SU-DHL-6 (cell line): ENCODE results near the gene PPP4R1.

ENCODE experiments used
- H2AFZ ChIP-seq: fragments of 200-600 bp; sonication (generic); 2 replicates; pipeline ENCODE4 v1.6.1; 2014; ENCODE audit warnings: low read depth, mild to moderate bottlenecking, moderate library complexity, mixed read lengths, antibody characterized with exemption, low read length; ENCODE audit not compliant: severe bottlenecking
- H3F3A ChIP-seq: fragments of 200-600 bp; shearing (Covaris generic); 2 replicates; pipeline ENCODE4 v1.6.0; 2016; ENCODE audit warnings: antibody characterized with exemption, mild to moderate bottlenecking; ENCODE audit not compliant: insufficient read depth
- H3K27ac ChIP-seq: fragments of 200-600 bp; sonication (generic); 2 replicates; pipeline ENCODE4 v1.5.1; 2016; ENCODE audit warnings: low read depth, mild to moderate bottlenecking, low read length, moderate library complexity, mixed read lengths
- H3K27me3 ChIP-seq: fragments of 200-600 bp; sonication (generic), shearing (Covaris generic); 2 replicates; pipeline ENCODE4 v1.6.0; 2014; ENCODE audit warnings: mild to moderate bottlenecking, low read length
- H3K36me3 ChIP-seq: fragments of 200-600 bp; sonication (generic); 2 replicates; pipeline ENCODE4 v1.6.1; 2014; ENCODE audit warnings: mild to moderate bottlenecking, low read length, mixed read lengths
- H3K4me2 ChIP-seq: fragments of 300-600, 200-600 bp; shearing (Covaris generic), sonication (generic); 2 replicates; pipeline ENCODE4 v1.6.0; 2014; ENCODE audit warnings: low read length, low read depth, mild to moderate bottlenecking; ENCODE audit not compliant: poor library complexity, severe bottlenecking
- H3K4me3 ChIP-seq: fragments of 200-600 bp; sonication (generic); 2 replicates; pipeline ENCODE4 v1.5.1; 2014; ENCODE audit warnings: antibody characterized with exemption, low read length, mild to moderate bottlenecking, mixed read lengths; ENCODE audit not compliant: insufficient read depth, poor library complexity, severe bottlenecking
- H3K79me2 ChIP-seq: fragments of 200-600 bp; sonication (generic); 2 replicates; pipeline ENCODE4 v1.6.1; 2014; ENCODE audit warnings: mild to moderate bottlenecking, low read length, moderate library complexity; ENCODE audit not compliant: insufficient read depth
- H3K9ac ChIP-seq: fragments of 200-600 bp; sonication (generic); 2 replicates; pipeline ENCODE4 v1.7.0; 2014; ENCODE audit warnings: mild to moderate bottlenecking, low read length
- H3K9me2 ChIP-seq: fragments of 200-600 bp; sonication (generic); replicated peaks from 2 replicates; pipeline ENCODE4 v1.6.1; 2014; ENCODE audit warnings: low read length; ENCODE audit not compliant: insufficient read depth
- H3K9me3 ChIP-seq: fragments of 200-600 bp; sonication (generic); 2 replicates; pipeline ENCODE4 v1.6.1; 2014; ENCODE audit warnings: low read length, mixed read lengths; ENCODE audit not compliant: insufficient read depth
- H4K20me1 ChIP-seq: fragments of 200-600 bp; sonication (generic); 2 replicates; pipeline ENCODE4 v1.6.1; 2014; ENCODE audit warnings: low read depth, mild to moderate bottlenecking, antibody characterized with exemption, low read length, moderate library complexity, mixed read lengths
- CTCF ChIP-seq: fragments of 200-600 bp; sonication (generic); IDR thresholded peaks from one replicate; pipeline ENCODE4 v1.5.1; 2017; ENCODE audit warnings: antibody characterized with exemption, mild to moderate bottlenecking, low read length, moderate library complexity; ENCODE audit not compliant: insufficient read depth, poor library complexity, severe bottlenecking
- EZH2phosphoT487 ChIP-seq: fragments of 200-600 bp; sonication (generic), shearing (Covaris generic); conservative IDR thresholded peaks from 2 replicates; pipeline ENCODE4 v1.6.1; 2018; ENCODE audit warnings: mild to moderate bottlenecking, antibody characterized with exemption, low read length, moderate library complexity, mixed read lengths

Gene PPP4R1

DNA sequence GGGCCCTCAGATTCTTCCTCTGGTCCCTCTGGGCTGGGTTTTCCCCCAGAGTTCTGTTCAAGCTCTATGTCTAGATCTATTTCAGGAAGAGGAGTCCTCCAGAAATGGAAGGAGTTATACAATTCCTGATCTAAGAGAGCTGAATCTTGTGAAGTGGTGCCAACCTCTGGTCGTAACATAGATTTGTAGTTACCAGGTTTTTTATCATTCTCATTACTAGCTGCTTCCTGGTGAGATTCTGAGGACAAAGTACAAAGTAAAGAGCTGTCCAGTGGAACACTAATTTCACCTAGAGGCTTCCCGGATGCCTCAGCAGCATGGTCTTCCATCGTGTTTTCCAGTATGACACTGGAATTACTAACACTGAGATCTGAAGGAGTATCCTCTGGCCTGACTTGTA lies 44.1 kb downstream of the PPP4R1 start:
- H3K36me3 ChIP-seq: peaks cover 11% of the 10 kb centered on the region; the same call in 1 of the 2 replicates
- no peaks in the 10 kb centered on the region for H3K27me3 ChIP-seq
- no peak overlapping the region for H2AFZ ChIP-seq
- H3K9me3 ChIP-seq: no peaks in the 10 kb centered on the region
- H3K4me2 ChIP-seq: no peak overlapping the region
- no peak overlapping the region for H3K27ac ChIP-seq
- no peak overlapping the region for H3K9ac ChIP-seq
- TF ChIP-seq CTCF (no peak), EZH2phosphoT487 (no peak)
- no peaks in the 10 kb centered on the region for H4K20me1 ChIP-seq
- no peak overlapping the region for H3K4me3 ChIP-seq
- H3K79me2 ChIP-seq: no peaks in the 10 kb centered on the region
- no peaks in the 10 kb centered on the region for H3K9me2 ChIP-seq
- H3F3A ChIP-seq: no peaks in the 10 kb centered on the region

GRCh38 chr18:9569178-9569577 lies 45.2 kb downstream of the PPP4R1 start:
- H3K27me3 ChIP-seq: no peaks in the 10 kb centered on the region
- H3K9ac ChIP-seq: no peak overlapping the region
- no peak overlapping the region for H3K4me3 ChIP-seq
- no peaks in the 10 kb centered on the region for H3K9me3 ChIP-seq
- H2AFZ ChIP-seq: no peak overlapping the region
- H3K4me2 ChIP-seq: no peak overlapping the region
- peaks cover 11% of the 10 kb centered on the region; the same call in 1 of the 2 replicates for H3K36me3 ChIP-seq
- TF ChIP-seq EZH2phosphoT487: no peak
- TF ChIP-seq CTCF: no peak
- H3K9me2 ChIP-seq: no peaks in the 10 kb centered on the region
- H3K79me2 ChIP-seq: no peaks in the 10 kb centered on the region
- H3F3A ChIP-seq: no peaks in the 10 kb centered on the region
- H4K20me1 ChIP-seq: no peaks in the 10 kb centered on the region
- H3K27ac ChIP-seq: no peak overlapping the region

GRCh38 chr18:9568186-9568585 lies 46.2 kb downstream of the PPP4R1 start:
- TF ChIP-seq CTCF (no peak), EZH2phosphoT487 (no peak)
- Histone ChIP-seq H3K4me2 (no peak overlapping the region), H3K9me2 (no peaks in the 10 kb centered on the region), H3K36me3 (peaks cover 12% of the 10 kb centered on the region; the same call in 1 of the 2 replicates), H3K27me3 (no peaks in the 10 kb centered on the region), H3K79me2 (no peaks in the 10 kb centered on the region), H3K9ac (no peak overlapping the region), H4K20me1 (no peaks in the 10 kb centered on the region), H3K4me3 (no peak overlapping the region), H2AFZ (no peak overlapping the region), H3K9me3 (no peaks in the 10 kb centered on the region), H3F3A (no peaks in the 10 kb centered on the region), H3K27ac (no peak overlapping the region)

GRCh38 chr18:9565407-9565806 lies 49.0 kb downstream of the PPP4R1 start:
- Histone ChIP-seq H3K27ac (no peak overlapping the region), H3K4me2 (no peak overlapping the region), H3K36me3 (peaks cover 12% of the 10 kb centered on the region; the same call in 1 of the 2 replicates), H3K9ac (no peak overlapping the region), H3K9me3 (no peaks in the 10 kb centered on the region), H3K79me2 (no peaks in the 10 kb centered on the region), H4K20me1 (no peaks in the 10 kb centered on the region), H3K4me3 (no peak overlapping the region), H2AFZ (no peak overlapping the region), H3F3A (no peaks in the 10 kb centered on the region), H3K27me3 (no peaks in the 10 kb centered on the region), H3K9me2 (no peaks in the 10 kb centered on the region)
- TF ChIP-seq EZH2phosphoT487 (no peak), CTCF (no peak)
